ENCODE data around the gene HOMER3. TPM values are rescaled to one million over a fixed set of nuclear protein-coding genes. Genes with fewer than 3 reads are reported as not detected.
"Not testable (repeated sequence)": the region's sequence is repeated elsewhere in the genome, so short reads cannot be mapped to it uniquely, and the experiment has no call there.

HOMER3 gene
- total and polyA plus RNA-seq, 4 experiments from 2014 or later = 2.1 to 2.7 (median 2.5) TPM

DNA sequence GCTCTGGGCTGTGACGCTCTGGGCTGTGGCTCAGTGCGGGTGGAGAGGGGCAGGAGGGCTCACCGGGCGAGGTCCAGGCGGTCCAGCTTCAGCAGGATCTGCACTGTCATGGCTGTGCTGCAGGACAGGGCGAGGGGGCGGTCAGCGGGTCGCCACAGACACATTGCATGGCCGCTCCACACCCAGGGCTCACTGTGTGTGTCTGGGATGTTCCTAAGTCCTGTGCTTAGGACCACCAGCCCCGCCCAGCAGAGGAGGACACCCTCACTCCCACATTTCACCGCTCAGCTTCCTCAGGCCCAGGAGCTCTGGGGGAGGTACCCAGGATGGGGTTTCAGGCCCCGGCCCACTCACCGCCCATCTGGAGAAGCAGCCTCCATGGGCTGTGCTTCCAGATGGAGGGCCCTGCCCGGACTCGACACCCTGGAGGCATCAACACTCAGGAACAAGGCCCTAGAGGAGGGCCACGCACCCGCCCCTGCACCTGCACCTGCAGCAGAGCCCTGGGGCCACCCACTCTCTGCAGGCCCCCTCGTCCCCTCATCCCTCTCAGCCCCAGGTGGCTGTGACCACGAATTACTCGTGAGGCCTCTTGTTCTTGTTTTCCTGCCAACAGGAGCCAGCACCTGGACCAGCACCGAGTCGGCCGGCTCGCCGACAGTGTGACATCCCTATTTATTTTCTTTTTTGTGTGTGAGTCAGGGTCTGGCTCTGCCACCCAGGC, 35.3 kb downstream of the HOMER3 start:
- no peak overlapping the region for H3K4me3 Mint-ChIP-seq
- POLR2A ChIA-PET (ENCODE audit: partially characterized antibody) = interaction anchor here (0.6 to 1.5 kb wide), 2 partner anchors 14 to 34 kb away, joined by 3 to 9 read pairs; partner anchors contain the start of genes COPE and DDX49

DNA sequence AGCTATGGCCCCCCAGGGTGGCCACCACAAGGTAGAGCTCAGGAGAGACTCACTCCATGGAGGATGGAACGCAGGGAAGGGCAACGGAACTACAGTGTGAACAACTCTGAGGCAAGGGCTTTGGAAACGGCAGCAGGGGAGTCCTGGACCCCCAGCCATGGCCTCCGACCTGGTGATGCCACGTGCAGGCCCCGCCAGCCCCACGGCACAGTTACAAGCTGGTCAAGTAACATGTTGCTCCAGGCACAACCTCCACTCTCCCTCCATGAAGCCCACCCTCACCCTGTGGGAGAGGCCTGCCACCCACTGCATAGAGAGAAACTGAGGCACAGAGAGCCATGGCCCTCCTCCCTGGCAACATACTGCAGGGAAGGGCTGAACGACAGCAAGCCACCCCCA, 36.0 kb downstream of the HOMER3 start:
- Histone ChIP-seq H3K4me3 (ENCODE audit: low read length in 2 of 2) (no peak overlapping the region), H3K36me3 (ENCODE audit: insufficient read depth, low read length) (peaks cover 48% of the 10 kb centered on the region), H3K27me3 (ENCODE audit: insufficient read depth, low read length) (no peaks in the 10 kb centered on the region), H3K9me3 (ENCODE audit: control insufficient read depth in 1 of 2, low read length in 2 of 2) (no peaks in the 10 kb centered on the region), H3K27ac (ENCODE audit: low read depth, low read length) (no peak overlapping the region), H3K4me1 (ENCODE audit: insufficient read depth, low read length) (no peaks in the 10 kb centered on the region)
- H3K4me3 Mint-ChIP-seq = no peak overlapping the region
- CTCF ChIA-PET (ENCODE audit: partially characterized antibody) = no interaction called here
- peaks cover 19 to 27% of the 10 kb centered on the region in 2 donors for H3K36me3 Mint-ChIP-seq
- H3K27ac Mint-ChIP-seq = peak overlapping the region in 2 of 7 donors; percentile 23 to 42
- intact Hi-C loops (cut with micrococcal nuclease) = no loop called here
- H3K4me1 Mint-ChIP-seq = peaks cover 0 to 1% (median 0%) of the 10 kb centered on the region in 4 donors
- POLR2A ChIA-PET (ENCODE audit: partially characterized antibody) = no interaction called here
- no peaks in the 10 kb centered on the region for H3K9me3 Mint-ChIP-seq
- peak in 1 of 5 donors; percentile 13 for DNase-seq
- no peaks in the 10 kb centered on the region for H3K27me3 Mint-ChIP-seq

More for the DNA sequence above, 35.3 kb downstream of the HOMER3 start:
- H3K36me3 ChIP-seq (ENCODE audit: insufficient read depth, low read length) = peaks cover 47% of the 10 kb centered on the region
- H3K4me1 ChIP-seq (ENCODE audit: insufficient read depth, low read length) = no peaks in the 10 kb centered on the region
- Mint-ChIP-seq H3K9me3 (no peaks in the 10 kb centered on the region), H3K4me1 (peaks cover 0 to 1% (median 0%) of the 10 kb centered on the region in 4 donors), H3K27me3 (no peaks in the 10 kb centered on the region), H3K36me3 (peaks cover 19 to 24% of the 10 kb centered on the region in 2 donors), H3K27ac (peak overlapping the region in 3 of 7 donors; percentile 13 to 42 (median 23))
- no peaks in the 10 kb centered on the region for H3K9me3 ChIP-seq (ENCODE audit: control insufficient read depth in 1 of 2, low read length in 2 of 2)
- H3K4me3 ChIP-seq (ENCODE audit: low read length in 2 of 2) = no peak overlapping the region
- no peaks in the 10 kb centered on the region for H3K27me3 ChIP-seq (ENCODE audit: insufficient read depth, low read length)
- DNase-seq = peak in 1 of 5 donors; percentile 3
- H3K27ac ChIP-seq (ENCODE audit: low read depth, low read length) = no peak overlapping the region
- CTCF ChIA-PET (ENCODE audit: partially characterized antibody) = no interaction called here
- intact Hi-C loops (cut with micrococcal nuclease) = no loop called here

DNA sequence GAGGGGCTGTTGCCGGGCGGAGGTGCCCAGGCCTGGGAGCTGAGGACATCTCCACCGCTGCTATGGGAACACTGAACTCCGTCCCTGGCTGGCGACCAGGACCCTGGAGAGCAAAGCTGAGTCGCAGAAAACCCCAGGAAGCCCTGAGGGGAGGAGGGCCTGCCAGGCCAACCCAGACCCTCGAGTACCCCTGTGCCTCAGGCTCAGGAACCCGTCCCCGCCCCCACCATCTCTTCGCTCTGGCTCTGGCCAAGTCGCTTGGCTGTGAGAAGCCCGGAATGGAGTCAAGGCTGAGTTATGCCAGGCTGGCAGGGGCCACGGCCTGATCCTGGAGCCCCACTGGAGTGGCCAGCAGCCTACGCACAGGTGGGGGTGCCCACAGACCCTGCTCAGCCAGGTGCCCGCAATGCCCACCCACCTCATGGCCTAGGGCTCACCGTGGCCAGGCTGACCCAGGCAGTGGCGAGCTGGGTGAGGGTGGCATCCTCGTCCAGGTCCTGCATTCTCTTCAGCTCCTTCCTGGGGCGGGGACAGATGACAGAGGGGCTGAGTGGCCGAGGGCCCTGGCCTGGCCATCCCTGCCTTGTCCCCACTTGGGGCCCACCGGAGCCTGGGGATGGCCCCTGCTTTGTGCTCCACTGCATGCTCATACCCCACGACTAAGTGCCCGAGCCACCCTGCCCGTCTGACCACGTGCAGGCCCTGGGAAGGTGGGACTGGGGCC, 36.5 kb downstream of the HOMER3 start:
- no peaks in the 10 kb centered on the region for H3K27me3 Mint-ChIP-seq
- Histone ChIP-seq H3K27ac (ENCODE audit: low read depth, low read length) (no peak overlapping the region), H3K9me3 (ENCODE audit: control insufficient read depth in 1 of 2, low read length in 2 of 2) (no peaks in the 10 kb centered on the region), H3K4me3 (ENCODE audit: low read length in 2 of 2) (no peak overlapping the region), H3K27me3 (ENCODE audit: insufficient read depth, low read length) (no peaks in the 10 kb centered on the region), H3K36me3 (ENCODE audit: insufficient read depth, low read length) (peaks cover 42% of the 10 kb centered on the region), H3K4me1 (ENCODE audit: insufficient read depth, low read length) (no peaks in the 10 kb centered on the region)
- ChIA-PET CTCF (ENCODE audit: partially characterized antibody) (no interaction called here), POLR2A (ENCODE audit: partially characterized antibody) (no interaction called here)
- H3K36me3 Mint-ChIP-seq = peaks cover 15 to 28% of the 10 kb centered on the region in 2 donors
- H3K4me3 Mint-ChIP-seq = no peak overlapping the region
- intact Hi-C loops (cut with micrococcal nuclease) = no loop called here
- H3K27ac Mint-ChIP-seq = no peak overlapping the region
- DNase-seq = peak in 1 of 5 donors; percentile 31
- no peaks in the 10 kb centered on the region for H3K9me3 Mint-ChIP-seq
- no peaks in the 10 kb centered on the region for H3K4me1 Mint-ChIP-seq

DNA sequence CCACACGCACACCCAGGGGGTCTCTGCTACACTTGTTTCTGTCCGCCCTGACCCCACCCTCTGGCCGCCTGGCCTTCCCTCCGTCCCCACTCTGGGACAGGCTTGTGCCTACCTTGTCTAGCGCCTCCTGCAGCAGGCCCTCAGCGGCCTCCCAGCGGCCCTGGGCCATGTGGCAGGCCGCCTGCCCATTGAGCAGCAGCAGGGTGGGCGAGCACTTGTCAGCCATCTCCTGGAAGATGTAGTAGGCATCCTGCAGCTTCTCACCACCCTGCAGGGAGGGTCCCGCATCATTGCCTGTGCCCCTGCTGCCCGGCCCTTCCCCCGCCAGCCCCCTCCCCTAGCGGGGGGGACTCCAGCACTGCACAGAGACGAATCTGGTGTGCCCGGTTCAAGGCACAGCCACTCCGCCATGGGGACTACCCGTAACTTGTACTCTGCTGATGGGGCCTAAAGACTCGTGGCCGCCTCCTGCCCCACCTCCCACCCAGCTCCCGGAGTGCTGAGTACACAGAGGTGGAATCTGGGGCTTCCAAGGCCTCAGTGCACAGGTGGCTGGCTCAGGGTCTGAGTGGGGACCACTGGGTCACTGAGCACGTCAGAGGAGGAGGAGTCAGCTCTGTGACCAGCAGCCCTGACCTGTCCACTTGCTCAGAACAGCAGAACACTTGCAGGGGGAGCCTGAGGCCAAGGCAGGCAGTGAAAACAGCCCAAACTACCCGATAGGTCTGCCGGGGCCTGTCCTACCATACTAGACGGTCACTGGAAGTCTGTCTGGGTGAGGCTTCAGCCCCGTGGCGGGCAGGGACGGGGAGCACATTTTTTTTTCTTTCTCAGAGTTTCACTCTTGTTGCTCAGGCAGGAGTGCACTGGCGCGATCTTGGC, 37.6 kb downstream of the HOMER3 start:
- no peak overlapping the region for H3K27ac Mint-ChIP-seq
- peaks cover 35% of the 10 kb centered on the region for H3K36me3 ChIP-seq (ENCODE audit: insufficient read depth, low read length)
- no peaks in the 10 kb centered on the region for H3K4me1 Mint-ChIP-seq

DNA sequence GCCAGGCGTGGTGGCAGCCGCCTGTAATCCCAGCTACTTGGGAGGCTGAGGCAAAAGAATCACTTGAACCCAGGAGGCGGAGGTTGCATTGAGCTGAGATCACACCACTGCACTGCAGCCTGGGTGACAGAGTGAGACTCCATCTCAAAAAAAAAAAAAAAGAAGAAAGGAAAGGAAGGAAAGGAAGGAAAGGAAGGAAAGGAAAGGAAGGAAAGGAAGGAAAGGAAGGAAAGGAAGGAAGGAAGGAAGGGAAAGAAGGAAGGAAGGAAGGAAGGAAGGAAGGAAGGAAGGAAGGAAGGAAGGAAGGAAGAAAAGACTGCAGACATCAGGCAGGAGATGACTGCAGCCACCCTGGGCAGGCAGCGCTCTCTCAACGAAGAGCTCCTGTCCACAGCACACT, 38.5 kb downstream of the HOMER3 start:
- H3K27ac ChIP-seq (ENCODE audit: low read depth, low read length); H3K4me3 Mint-ChIP-seq; H3K9me3 Mint-ChIP-seq; H3K4me3 ChIP-seq (ENCODE audit: low read length in 2 of 2); H3K27me3 ChIP-seq (ENCODE audit: insufficient read depth, low read length); H3K27me3 Mint-ChIP-seq; intact Hi-C loops (cut with micrococcal nuclease); DNase-seq; H3K9me3 ChIP-seq (ENCODE audit: control insufficient read depth in 1 of 2, low read length in 2 of 2); CTCF ChIA-PET (ENCODE audit: partially characterized antibody); H3K4me1 ChIP-seq (ENCODE audit: insufficient read depth, low read length); H3K4me1 Mint-ChIP-seq: not testable (repeated sequence)
- H3K36me3 Mint-ChIP-seq = peaks cover 14 to 22% of the 10 kb centered on the region in 2 donors
- peaks cover 31% of the 10 kb centered on the region for H3K36me3 ChIP-seq (ENCODE audit: insufficient read depth, low read length)
- POLR2A ChIA-PET (ENCODE audit: partially characterized antibody) = interaction anchor here (0.6 to 0.7 kb wide), 2 partner anchors 17 to 1521 kb away, joined by 3 to 4 read pairs; partner anchors contain the start of genes COPE and DDX49
- H3K27ac Mint-ChIP-seq = peak overlapping the region in 1 of 7 donors; percentile 70

More for the DNA sequence above, 37.6 kb downstream of the HOMER3 start:
- H3K4me3 ChIP-seq (ENCODE audit: low read length in 2 of 2) = no peak overlapping the region
- CTCF ChIA-PET (ENCODE audit: partially characterized antibody) = no interaction called here
- no peaks in the 10 kb centered on the region for H3K9me3 Mint-ChIP-seq
- H3K4me3 Mint-ChIP-seq = no peak overlapping the region
- intact Hi-C loops (cut with micrococcal nuclease) = no loop called here
- no peak overlapping the region for H3K27ac ChIP-seq (ENCODE audit: low read depth, low read length)
- H3K9me3 ChIP-seq (ENCODE audit: control insufficient read depth in 1 of 2, low read length in 2 of 2) = no peaks in the 10 kb centered on the region
- peak in 1 of 5 donors; percentile 27 for DNase-seq
- H3K36me3 Mint-ChIP-seq = peaks cover 14 to 27% of the 10 kb centered on the region in 2 donors
- POLR2A ChIA-PET (ENCODE audit: partially characterized antibody) = no interaction called here
- H3K27me3 Mint-ChIP-seq = no peaks in the 10 kb centered on the region
- no peaks in the 10 kb centered on the region for H3K27me3 ChIP-seq (ENCODE audit: insufficient read depth, low read length)
- H3K4me1 ChIP-seq (ENCODE audit: insufficient read depth, low read length) = no peaks in the 10 kb centered on the region

DNA sequence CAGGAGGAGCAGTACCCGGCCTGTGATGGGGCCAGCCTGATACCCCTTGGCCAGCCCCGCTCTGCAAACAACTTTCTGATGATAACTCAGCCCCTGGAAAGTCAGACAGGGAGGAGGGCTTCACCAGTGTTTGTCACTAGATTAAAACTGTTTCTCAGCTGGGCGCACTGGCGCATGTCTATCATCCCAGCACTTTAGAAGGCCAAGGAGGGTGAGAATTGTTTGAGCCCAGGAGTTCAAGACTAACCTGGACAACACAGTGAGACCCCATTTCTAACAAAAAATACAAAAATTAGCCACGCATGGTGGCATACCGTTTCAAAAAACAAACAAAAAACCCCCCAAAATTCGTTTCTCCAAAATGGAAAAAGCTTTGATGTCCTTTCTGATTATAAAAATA, 39.5 kb downstream of the HOMER3 start:
- Mint-ChIP-seq H3K4me3 (no peak overlapping the region), H3K27ac (no peak overlapping the region), H3K9me3 (peaks cover 0 to 1% (median 0%) of the 10 kb centered on the region in 8 donors), H3K4me1 (peaks cover 5 to 14% (median 9%) of the 10 kb centered on the region in 4 donors), H3K36me3 (peaks cover 14 to 24% of the 10 kb centered on the region in 2 donors), H3K27me3 (peaks cover 10 to 12% of the 10 kb centered on the region in 2 donors)
- H3K36me3 ChIP-seq (ENCODE audit: insufficient read depth, low read length) = peaks cover 23% of the 10 kb centered on the region
- intact Hi-C loops (cut with micrococcal nuclease) = no loop called here
- H3K27me3 ChIP-seq (ENCODE audit: insufficient read depth, low read length) = no peaks in the 10 kb centered on the region
- POLR2A ChIA-PET (ENCODE audit: partially characterized antibody) = no interaction called here
- no peak for DNase-seq
- CTCF ChIA-PET (ENCODE audit: partially characterized antibody) = interaction anchor here (0.7 kb wide), 1 partner anchor 332 kb away, joined by 3 read pairs; no protein-coding TSS in a partner anchor
- H3K9me3 ChIP-seq (ENCODE audit: control insufficient read depth in 1 of 2, low read length in 2 of 2) = no peaks in the 10 kb centered on the region
- H3K4me1 ChIP-seq (ENCODE audit: insufficient read depth, low read length) = peaks cover 6% of the 10 kb centered on the region
- H3K4me3 ChIP-seq (ENCODE audit: low read length in 2 of 2) = no peak overlapping the region
- H3K27ac ChIP-seq (ENCODE audit: low read depth, low read length) = no peak overlapping the region
